Endothelial cell of umbilical vein (primary cell): Measurements from ENCODE around the gene CDHR5. TPM values are rescaled to one million over a fixed set of nuclear protein-coding genes. Genes with fewer than 3 reads are reported as not detected.

Source experiments
- BruUV-seq: library from RNA; stranded (reverse); fragments of 400-500 nt; replicated peaks from 2 replicates; lab custom pipeline; 2021; lab: Mats Ljungman, UMichigan
- CTCF ChIA-PET: fragments of 300-600, 350-600 bp; sonication (Branson Sonifier 250); formaldehyde crosslinking; loops from one replicate; lab custom pipeline; 2021; ENCODE audit warnings: antibody characterized with exemption, inconsistent platforms; lab: Charles Lee
- POLR2A ChIA-PET: fragments of 300-600, 350-600 bp; sonication (Branson Sonifier 250); formaldehyde crosslinking; loops from one replicate; lab custom pipeline; 2021; ENCODE audit warnings: antibody characterized with exemption, inconsistent platforms; lab: Charles Lee
- DNase-seq: peaks from one replicate; pipeline ENCODE4 v3.0.0-alpha.2; 2011; ENCODE audit warnings: low read depth, low spot score
- FAIRE-seq: peaks from 2 replicates; lab custom pipeline; 2011; peaks lifted over from hg19 to GRCh38; lab: Jason Lieb, UNC
- H2AFZ ChIP-seq: 2 replicates; pipeline ENCODE4 v1.6.0; 2012; ENCODE audit warnings: low read depth, low read length, control low read depth, inconsistent platforms
- H3K27ac ChIP-seq: 2 replicates; pipeline ENCODE4 v1.5.1; 2011; ENCODE audit warnings: low read depth, mild to moderate bottlenecking, control low read depth, low read length, moderate library complexity; ENCODE audit not compliant: insufficient read depth
- H3K27me3 ChIP-seq, 2 experiments: 2 replicates each; pipeline versions ENCODE4 v1.6.0 to v1.6.1; 2011; ENCODE audit warnings: low read length in 2 of 2, mixed read lengths in 1 of 2; ENCODE audit not compliant: control insufficient read depth in 2 of 2, insufficient read depth in 2 of 2
- H3K36me3 ChIP-seq, 2 experiments: 2 replicates in 1 of 2; 3 replicates in 1 of 2; pipeline ENCODE4 v1.5.1; 2011; ENCODE audit warnings: low read length in 2 of 2, mild to moderate bottlenecking in 1 of 2, moderate library complexity in 1 of 2; ENCODE audit not compliant: control insufficient read depth in 2 of 2, insufficient read depth in 2 of 2; ENCODE audit errors: extremely low read depth in 1 of 2
- H3K4me1 ChIP-seq: 3 replicates; pipeline ENCODE4 v1.5.1; 2011; ENCODE audit warnings: mild to moderate bottlenecking, low read length; ENCODE audit not compliant: control insufficient read depth, insufficient read depth; ENCODE audit errors: extremely low read depth
- H3K4me2 ChIP-seq: 2 replicates; pipeline ENCODE4 v1.6.1; 2011; ENCODE audit warnings: low read length, control low read depth, mixed read lengths; ENCODE audit not compliant: insufficient read depth
- H3K4me3 ChIP-seq, 3 experiments: fragments of 200-600 bp in 1 of 3; sonication (generic), shearing (Covaris generic) in 1 of 3; replicated peaks in 1 of 3; 2 replicates each; pipeline ENCODE4 v1.5.1; 2011 to 2016; ENCODE audit warnings: control low read depth in 3 of 3, low read length in 3 of 3, mild to moderate bottlenecking in 2 of 3, inconsistent platforms in 1 of 3, low read depth in 1 of 3, moderate library complexity in 1 of 3; ENCODE audit not compliant: insufficient read depth in 1 of 3
- H3K79me2 ChIP-seq: 2 replicates; pipeline ENCODE4 v1.6.0; 2012; ENCODE audit warnings: low read length, inconsistent platforms; ENCODE audit not compliant: control insufficient read depth, insufficient read depth
- H3K9ac ChIP-seq: replicated peaks from 2 replicates; pipeline ENCODE3; 2011; ENCODE audit warnings: low read length, control low read depth; ENCODE audit not compliant: insufficient read depth; ENCODE audit errors: extremely low read depth
- H3K9me1 ChIP-seq: replicated peaks from 3 replicates; pipeline ENCODE4 v1.6.0; 2011; ENCODE audit warnings: mild to moderate bottlenecking, low read length; ENCODE audit not compliant: control insufficient read depth, insufficient read depth; ENCODE audit errors: extremely low read depth
- H3K9me3 ChIP-seq: replicated peaks from 2 replicates; pipeline ENCODE4 v1.5.1; 2012; ENCODE audit warnings: low read length, inconsistent platforms; ENCODE audit not compliant: control insufficient read depth, insufficient read depth
- H4K20me1 ChIP-seq: replicated peaks from 2 replicates; pipeline ENCODE3; 2011; ENCODE audit warnings: mild to moderate bottlenecking, low read length; ENCODE audit not compliant: control insufficient read depth, insufficient read depth; ENCODE audit errors: extremely low read depth
- CTCF ChIP-seq, 2 donors: IDR thresholded peaks; 1 replicate in 1 of 2; 2 replicates in 1 of 2; pipeline ENCODE4 v1.5.1; 2011; ENCODE audit warnings: low read length in 2 of 2, mild to moderate bottlenecking in 2 of 2, moderate library complexity in 2 of 2, control low read depth in 1 of 2, inconsistent platforms in 1 of 2, low read depth in 1 of 2; ENCODE audit not compliant: insufficient read depth in 1 of 2; ENCODE audit errors: extremely low read depth in 1 of 2
- EZH2 ChIP-seq: IDR thresholded peaks from 2 replicates; pipeline ENCODE4 v1.6.1; 2012; ENCODE audit warnings: borderline replicate concordance, low read depth, mild to moderate bottlenecking, moderate library complexity, low read length, inconsistent platforms; ENCODE audit not compliant: severe bottlenecking
- FOS ChIP-seq: IDR thresholded peaks from 2 replicates; pipeline ENCODE4 v1.6.1; 2011; ENCODE audit warnings: mild to moderate bottlenecking, low read length, moderate library complexity, borderline replicate concordance; ENCODE audit not compliant: insufficient read depth
- GATA2 ChIP-seq: IDR thresholded peaks from 2 replicates; pipeline ENCODE4 v1.7.0; 2011; ENCODE audit warnings: low read depth, mild to moderate bottlenecking, moderate library complexity, mixed read lengths, low read length; ENCODE audit not compliant: insufficient read length, insufficient read depth
- JUN ChIP-seq: IDR thresholded peaks from 2 replicates; pipeline ENCODE4 v1.6.1; 2011; ENCODE audit warnings: borderline replicate concordance, low read depth; ENCODE audit not compliant: insufficient read length, insufficient read depth
- MAX ChIP-seq: IDR thresholded peaks from 2 replicates; pipeline ENCODE4 v1.6.1; 2011; ENCODE audit not compliant: insufficient read depth, insufficient read length
- MYC ChIP-seq: IDR thresholded peaks from one replicate; pipeline ENCODE4 v1.6.1; 2011; ENCODE audit warnings: mild to moderate bottlenecking, low read depth, low read length
- POLR2A ChIP-seq: IDR thresholded peaks from 2 replicates; pipeline ENCODE4 v1.6.1; 2012; ENCODE audit warnings: low read depth, mild to moderate bottlenecking, control low read depth, low read length
- POLR2AphosphoS5 ChIP-seq: IDR thresholded peaks from 2 replicates; pipeline ENCODE4 v1.6.1; 2012; ENCODE audit warnings: low read depth, mild to moderate bottlenecking, control low read depth, low read length, moderate library complexity; ENCODE audit not compliant: insufficient read depth
- dilution Hi-C: fragments of 300-500 bp; cut with MboI; formaldehyde crosslinking; loops from one replicate; pipeline ENCODE4 v1.15.0; 2019; ENCODE audit warnings: low sequenced_read_pairs; ENCODE audit not compliant: extremely low pct_ligation_motif_present
- intact Hi-C: fragments of 100-400 bp; cut with micrococcal nuclease; formaldehyde crosslinking; loops from one replicate; pipeline ENCODE4 v1.10.0; 2022
- polyA plus RNA-seq, 4 experiments: library from polyadenylated mRNA; depleted of rRNA in 3 of 4; stranded (reverse) in 3 of 4; unstranded in 1 of 4; fragments of >200 nt; gene quantifications; 2 replicates each; pipeline versions ENCODE4 v1.2.1 to v1.2.3, GENCODE V29; 2011 to 2012; ENCODE audit warnings: missing spikeins in 1 of 4
- total RNA-seq: library from RNA; stranded (reverse); gene quantifications from 2 replicates; pipeline ENCODE4 v1.2.3, GENCODE V29; 2021

Gene CDHR5
- total and polyA plus RNA-seq, 2 donors (not counting 3 experiments of a cell fraction or from before 2014, with no cell fraction given): not detected

- H3K9ac ChIP-seq: no peak overlapping the region
- no peaks in the 10 kb centered on the region for H3K79me2 ChIP-seq
- peaks cover 1% of the 10 kb centered on the region for H3K4me1 ChIP-seq
- H3K27ac ChIP-seq: no peak overlapping the region
- intact Hi-C loops (no loop called here), dilution Hi-C loops (no loop called here)
- TF ChIP-seq MYC: no peak
- no peak for TF ChIP-seq POLR2A
- no peak for TF ChIP-seq GATA2
- TF ChIP-seq POLR2AphosphoS5: no peak
- no peak for TF ChIP-seq EZH2
- no peak for TF ChIP-seq CTCF (IDR thresholded peaks at IDR 0.05; ENCODE audit: extremely low read depth in 1 of 2, insufficient read depth in 1 of 2, low read depth in 1 of 2, low read length in 2 of 2)
- TF ChIP-seq JUN: no peak
- TF ChIP-seq FOS: no peak
- TF ChIP-seq MAX: no peak
- DNase-seq (no peak), FAIRE-seq (no peak)
- no peaks in the 10 kb centered on the region for H4K20me1 ChIP-seq
- H3K4me3 ChIP-seq: no peak overlapping the region
- no peaks in the 10 kb centered on the region for H3K9me3 ChIP-seq
- no peak overlapping the region for H3K4me2 ChIP-seq
- no peak overlapping the region for H2AFZ ChIP-seq
- BruUV-seq: no TSS peak
- POLR2A ChIA-PET: no interaction called here
- no peaks in the 10 kb centered on the region for H3K27me3 ChIP-seq
- H3K9me1 ChIP-seq: no peaks in the 10 kb centered on the region
- H3K36me3 ChIP-seq: no peaks in the 10 kb centered on the region
- CTCF ChIA-PET: no interaction called here
Measured at GRCh38 chr11:620201-620600, 4.6 kb downstream of the CDHR5 start.
